IMR-90 (cell line): ENCODE data around the gene FNIP1. TPM values are rescaled to one million over a fixed set of nuclear protein-coding genes. Genes with fewer than 3 reads are reported as not detected.

ENCODE experiments used
- ATAC-seq: fragments of 200-7000 bp; cut with Tn5 transposase; 2 replicates; pipeline ENCODE4 v1.9.1; 2020; ENCODE audit warnings: low read depth, mild to moderate bottlenecking, moderate library complexity
- BruUV-seq: library from RNA; stranded (reverse); fragments of 400-500 nt; replicated peaks from 2 replicates; lab custom pipeline; 2021; lab: Mats Ljungman, UMichigan
- CTCF ChIA-PET: fragments of 300-600 bp; formaldehyde crosslinking; extraction: SDS; loops from one replicate; lab custom pipeline; 2021; ENCODE audit warnings: antibody characterized with exemption; lab: Yijun Ruan, JAX
- POLR2A ChIA-PET: fragments of 300-600 bp; sonication (Branson Sonifier 250); formaldehyde crosslinking; loops from one replicate; lab custom pipeline; 2022; ENCODE audit warnings: antibody characterized with exemption; ENCODE audit not compliant: unreplicated experiment; lab: Charles Lee
- DNase-seq: peaks from one replicate; pipeline ENCODE4 v3.0.0; 2013
- H2AFZ ChIP-seq: replicated peaks from 2 replicates; pipeline ENCODE3; 2013; ENCODE audit warnings: low read length, mild to moderate bottlenecking; ENCODE audit not compliant: poor library complexity
- H2AK5ac ChIP-seq: 2 replicates; pipeline ENCODE4 v1.6.1; 2013; ENCODE audit warnings: low read depth, low read length, inconsistent platforms
- H2AK9ac ChIP-seq: replicated peaks from 2 replicates; pipeline ENCODE3; 2013; ENCODE audit warnings: mild to moderate bottlenecking, low read depth, low read length, moderate library complexity; ENCODE audit not compliant: poor library complexity
- H2BK120ac ChIP-seq: 2 replicates; pipeline ENCODE4 v1.6.1; 2013; ENCODE audit warnings: low read depth, low read length, inconsistent platforms
- H2BK15ac ChIP-seq: 3 replicates; pipeline ENCODE4 v1.6.1; 2013; ENCODE audit warnings: low read depth, low read length, inconsistent platforms
- H2BK20ac ChIP-seq: 2 replicates; pipeline ENCODE4 v1.6.1; 2013; ENCODE audit warnings: low read depth, mild to moderate bottlenecking, inconsistent platforms, low read length, moderate library complexity
- H2BK5ac ChIP-seq: 2 replicates; pipeline ENCODE4 v1.6.1; 2013; ENCODE audit warnings: mild to moderate bottlenecking, low read depth, low read length, inconsistent platforms; ENCODE audit not compliant: poor library complexity, severe bottlenecking
- H3K14ac ChIP-seq: replicated peaks from 2 replicates; pipeline ENCODE4 v1.6.1; 2013; ENCODE audit warnings: low read depth, low read length, inconsistent platforms
- H3K18ac ChIP-seq: 2 replicates; pipeline ENCODE4 v1.6.1; 2013; ENCODE audit warnings: low read depth, low read length, control low read depth
- H3K23ac ChIP-seq: 2 replicates; pipeline ENCODE4 v1.6.1; 2013; ENCODE audit warnings: low read depth, low read length, inconsistent platforms
- H3K27ac ChIP-seq: 2 replicates; pipeline ENCODE4 v1.5.1; 2013; ENCODE audit warnings: mild to moderate bottlenecking, control low read depth, low read length; ENCODE audit not compliant: insufficient read depth
- H3K27me3 ChIP-seq: 2 replicates; pipeline ENCODE4 v1.6.1; 2013; ENCODE audit warnings: low read length; ENCODE audit not compliant: control insufficient read depth, insufficient read depth
- H3K36me3 ChIP-seq: 2 replicates; pipeline ENCODE4 v1.6.1; 2013; ENCODE audit warnings: low read length, mixed read lengths; ENCODE audit not compliant: control insufficient read depth, insufficient read depth
- H3K4ac ChIP-seq: 2 replicates; pipeline ENCODE4 v1.6.1; 2013; ENCODE audit warnings: low read depth, low read length, inconsistent platforms
- H3K4me1 ChIP-seq: 2 replicates; pipeline ENCODE4 v1.6.1; 2013; ENCODE audit warnings: low read length, mixed read lengths; ENCODE audit not compliant: control insufficient read depth, insufficient read depth
- H3K4me2 ChIP-seq: 2 replicates; pipeline ENCODE4 v1.6.1; 2013; ENCODE audit warnings: low read depth, mild to moderate bottlenecking, control low read depth, low read length, moderate library complexity
- H3K4me3 ChIP-seq: 2 replicates; pipeline ENCODE4 v1.5.1; 2013; ENCODE audit warnings: low read depth, mild to moderate bottlenecking, control low read depth, low read length, moderate library complexity; ENCODE audit not compliant: insufficient read depth
- H3K56ac ChIP-seq: 2 replicates; pipeline ENCODE4 v1.6.1; 2013; ENCODE audit warnings: low read length, inconsistent platforms; ENCODE audit not compliant: insufficient read depth; ENCODE audit errors: extremely low read depth
- H3K79me1 ChIP-seq, 2 experiments: 2 replicates each; pipeline ENCODE4 v1.6.1; 2013; ENCODE audit warnings: low read length in 2 of 2, inconsistent platforms in 1 of 2, low read depth in 1 of 2
- H3K9ac ChIP-seq: 2 replicates; pipeline ENCODE4 v1.6.1; 2013; ENCODE audit warnings: low read depth, low read length, control low read depth
- H3K9me1 ChIP-seq: 2 replicates; pipeline ENCODE4 v1.6.1; 2013; ENCODE audit warnings: low read length, inconsistent platforms; ENCODE audit not compliant: insufficient read depth
- H3K9me3 ChIP-seq: 2 replicates; pipeline ENCODE4 v1.6.1; 2013; ENCODE audit warnings: low read length; ENCODE audit not compliant: control insufficient read depth, insufficient read depth
- H4K20me1 ChIP-seq: 2 replicates; pipeline ENCODE4 v1.6.1; 2013; ENCODE audit warnings: low read length, inconsistent platforms; ENCODE audit not compliant: insufficient read depth
- H4K5ac ChIP-seq: 2 replicates; pipeline ENCODE4 v1.6.1; 2013; ENCODE audit warnings: mild to moderate bottlenecking, low read depth, low read length, control low read depth
- H4K8ac ChIP-seq, 2 experiments: 2 replicates each; pipeline ENCODE4 v1.6.1; 2013; ENCODE audit warnings: low read depth in 2 of 2, low read length in 2 of 2, control low read depth in 1 of 2, inconsistent platforms in 1 of 2
- H4K91ac ChIP-seq: 2 replicates; pipeline ENCODE4 v1.6.1; 2013; ENCODE audit warnings: low read depth, low read length, inconsistent platforms; ENCODE audit not compliant: insufficient read depth
- BHLHE40 ChIP-seq: fragments of 150-350 bp; IDR thresholded peaks from 2 replicates; pipeline ENCODE4 v1.6.1; 2016; ENCODE audit warnings: mild to moderate bottlenecking, low read depth, low read length
- CEBPB ChIP-seq: IDR thresholded peaks from 2 replicates; pipeline ENCODE4 v1.6.1; 2012; ENCODE audit warnings: low read depth, low read length, improper control_type of control experiment
- FOS ChIP-seq: fragments of 150-350 bp; IDR thresholded peaks from 2 replicates; pipeline ENCODE4 v1.6.1; 2016; ENCODE audit warnings: low read depth, low read length
- MAFK ChIP-seq: IDR thresholded peaks from 2 replicates; pipeline ENCODE4 v1.6.1; 2012; ENCODE audit warnings: low read depth, low read length, improper control_type of control experiment
- MAZ ChIP-seq: IDR thresholded peaks from 2 replicates; pipeline ENCODE4 v1.6.1; 2012; ENCODE audit warnings: low read depth, mild to moderate bottlenecking, low read length, improper control_type of control experiment, moderate library complexity, borderline replicate concordance
- NFE2L2 ChIP-seq: fragments of 150-350 bp; IDR thresholded peaks from 2 replicates; pipeline ENCODE4 v1.6.1; 2016; ENCODE audit warnings: low read depth, mild to moderate bottlenecking, low read length
- RAD21 ChIP-seq: IDR thresholded peaks from 2 replicates; pipeline ENCODE4 v1.6.1; 2012; ENCODE audit warnings: low read length, improper control_type of control experiment
- USF2 ChIP-seq: fragments of 150-350 bp; IDR thresholded peaks from 2 replicates; pipeline ENCODE4 v1.6.1; 2017; ENCODE audit warnings: mild to moderate bottlenecking, antibody characterized with exemption, low read length, low read depth
- WGBS, 2 experiments: methylation state at CpG; one replicate each; pipeline versions ENCODE4 v1.1.5 to v1.1.7; 2013; ENCODE audit warnings: missing lambda C conversion rate in 2 of 2; ENCODE audit not compliant: insufficient read length in 1 of 2; ENCODE audit errors: extremely low coverage in 2 of 2; 5-methylcytosine and 5-hydroxymethylcytosine counted together
- dilution Hi-C: fragments of 300-500 bp; cut with HindIII; formaldehyde crosslinking; loops from one replicate; pipeline ENCODE4 v1.14.3; 2018; ENCODE audit warnings: low sequenced_read_pairs; ENCODE audit not compliant: unreplicated experiment
- in situ Hi-C: fragments of 300-500 bp; cut with MboI; formaldehyde crosslinking; loops from 3 replicates; pipeline ENCODE4 v1.14.3; 2019; ENCODE audit warnings: low sequenced_read_pairs, inconsistent platforms, mixed read lengths
- intact Hi-C: fragments of 100-400 bp; cut with micrococcal nuclease; formaldehyde crosslinking; loops from 2 replicates; pipeline ENCODE4 v1.10.0; 2022
- polyA plus RNA-seq, 3 experiments: library from polyadenylated mRNA; depleted of rRNA; stranded (reverse); fragments of >200 nt; gene quantifications; 2 replicates each; pipeline ENCODE4 v1.2.3, GENCODE V29; 2012; ENCODE audit warnings: low replicate concordance in 1 of 3
- total RNA-seq: library from RNA; depleted of rRNA; stranded (reverse); fragments of >200 nt; gene quantifications from 2 replicates; pipeline ENCODE4 v1.2.3, GENCODE V29; 2012
- TF ChIP-seq, protein P1 (sequence below): conservative IDR thresholded peaks from 2 replicates; pipeline ENCODE4 v1.5.1; 2012; ENCODE audit warnings: mild to moderate bottlenecking, low read depth, low read length, improper control_type of control experiment

Gene FNIP1
- total and polyA plus RNA-seq, 2 of the 4 experiments (the other 2 are of a cell fraction): 5.6 to 34.1 TPM

DNA sequence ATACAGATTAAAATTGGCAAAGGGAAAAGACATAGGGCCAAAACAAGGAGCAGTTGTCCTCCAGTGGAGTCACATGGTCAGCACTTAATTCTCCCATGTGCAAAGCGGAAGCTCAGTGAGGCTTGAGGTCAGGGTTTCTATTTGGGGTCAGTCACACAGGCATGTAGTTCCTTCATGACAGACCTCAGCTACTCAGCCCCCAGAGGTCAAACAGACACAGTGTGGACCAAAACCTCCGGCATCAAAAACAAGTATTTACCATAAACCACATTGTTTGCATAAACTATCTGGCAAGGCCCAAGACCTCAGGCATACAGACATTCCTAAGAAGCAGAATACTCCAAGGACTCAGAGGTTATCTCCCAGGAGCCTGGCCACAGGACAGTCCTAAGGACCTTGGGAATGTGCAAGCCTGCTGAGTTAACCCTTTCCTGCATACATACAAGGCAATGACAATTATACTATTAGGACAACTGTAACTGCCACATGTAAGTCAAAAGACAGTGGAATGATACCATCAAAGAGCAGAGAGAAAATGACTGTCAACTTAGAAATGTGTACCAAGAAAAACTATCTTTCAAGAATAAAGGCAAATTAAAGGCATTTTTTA, 28.7 kb upstream of the FNIP1 start:
- Histone ChIP-seq H3K9me3 (0 out of 2 replicates have a peak, but pooled peaks cover 4% of the 10 kb centered on the region), H2AK9ac (no peak overlapping the region), H2BK20ac (no peak overlapping the region), H3K27ac (no peak overlapping the region), H2BK120ac (no peak overlapping the region), H4K8ac (no peak overlapping the region), H2AFZ (no peak overlapping the region), H3K4me2 (no peak overlapping the region), H2BK15ac (no peak overlapping the region), H4K91ac (no peak overlapping the region), H3K4me3 (no peak overlapping the region), H3K56ac (no peak overlapping the region), H3K18ac (no peak overlapping the region), H3K27me3 (no peaks in the 10 kb centered on the region), H4K20me1 (no peaks in the 10 kb centered on the region), H4K5ac (no peak overlapping the region), H3K23ac (no peak overlapping the region; the same call in 1 of the 2 replicates), H3K79me1 (no peaks in the 10 kb centered on the region), H3K4ac (no peak overlapping the region), H3K36me3 (no peaks in the 10 kb centered on the region), H3K9me1 (no peaks in the 10 kb centered on the region), H3K4me1 (no peaks in the 10 kb centered on the region), H2AK5ac (no peak overlapping the region), H3K9ac (no peak overlapping the region), H3K14ac (no peak overlapping the region), H2BK5ac (no peak overlapping the region)
- no peak; the same call in 1 of the 2 replicates for ATAC-seq
- no TSS peak for BruUV-seq
- in situ Hi-C loops (no loop called here), dilution Hi-C loops (no loop called here), intact Hi-C loops (no loop called here)
- ChIA-PET CTCF (no interaction called here), POLR2A (no interaction called here)
- DNase-seq: no peak
- TF ChIP-seq FOS: no peak
- TF ChIP-seq, protein P1, sequence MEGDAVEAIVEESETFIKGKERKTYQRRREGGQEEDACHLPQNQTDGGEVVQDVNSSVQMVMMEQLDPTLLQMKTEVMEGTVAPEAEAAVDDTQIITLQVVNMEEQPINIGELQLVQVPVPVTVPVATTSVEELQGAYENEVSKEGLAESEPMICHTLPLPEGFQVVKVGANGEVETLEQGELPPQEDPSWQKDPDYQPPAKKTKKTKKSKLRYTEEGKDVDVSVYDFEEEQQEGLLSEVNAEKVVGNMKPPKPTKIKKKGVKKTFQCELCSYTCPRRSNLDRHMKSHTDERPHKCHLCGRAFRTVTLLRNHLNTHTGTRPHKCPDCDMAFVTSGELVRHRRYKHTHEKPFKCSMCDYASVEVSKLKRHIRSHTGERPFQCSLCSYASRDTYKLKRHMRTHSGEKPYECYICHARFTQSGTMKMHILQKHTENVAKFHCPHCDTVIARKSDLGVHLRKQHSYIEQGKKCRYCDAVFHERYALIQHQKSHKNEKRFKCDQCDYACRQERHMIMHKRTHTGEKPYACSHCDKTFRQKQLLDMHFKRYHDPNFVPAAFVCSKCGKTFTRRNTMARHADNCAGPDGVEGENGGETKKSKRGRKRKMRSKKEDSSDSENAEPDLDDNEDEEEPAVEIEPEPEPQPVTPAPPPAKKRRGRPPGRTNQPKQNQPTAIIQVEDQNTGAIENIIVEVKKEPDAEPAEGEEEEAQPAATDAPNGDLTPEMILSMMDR: no peak
- no peak for TF ChIP-seq MAFK
- no peak for TF ChIP-seq USF2
- TF ChIP-seq CEBPB: no peak
- no peak for TF ChIP-seq BHLHE40
- no peak for TF ChIP-seq RAD21
- no peak for TF ChIP-seq NFE2L2
- TF ChIP-seq MAZ: no peak
- 91% methylated on average over 1 of the region's 2 CpGs; no CpG with 5 or more reads in 1 of the 2 experiments for WGBS, 2 experiments
